B cell (primary cell): ENCODE measurements around the gene KIR2DL4.
"Not testable (repeated sequence)": the region's sequence is repeated elsewhere in the genome, so short reads cannot be mapped to it uniquely, and the experiment has no call there.

Source experiments
- EZH2 ChIP-seq: IDR thresholded peaks from 2 replicates; pipeline ENCODE4 v1.6.1; 2012; ENCODE audit warnings: borderline replicate concordance, low read depth, mild to moderate bottlenecking, moderate library complexity, low read length; ENCODE audit not compliant: insufficient read depth, poor library complexity, severe bottlenecking
- TF ChIP-seq, protein P1 (sequence below): fragments of 200-600 bp; IDR thresholded peaks from one replicate; pipeline ENCODE4 v1.8.0; 2022; ENCODE audit warnings: antibody characterized with exemption, mild to moderate bottlenecking

DNA sequence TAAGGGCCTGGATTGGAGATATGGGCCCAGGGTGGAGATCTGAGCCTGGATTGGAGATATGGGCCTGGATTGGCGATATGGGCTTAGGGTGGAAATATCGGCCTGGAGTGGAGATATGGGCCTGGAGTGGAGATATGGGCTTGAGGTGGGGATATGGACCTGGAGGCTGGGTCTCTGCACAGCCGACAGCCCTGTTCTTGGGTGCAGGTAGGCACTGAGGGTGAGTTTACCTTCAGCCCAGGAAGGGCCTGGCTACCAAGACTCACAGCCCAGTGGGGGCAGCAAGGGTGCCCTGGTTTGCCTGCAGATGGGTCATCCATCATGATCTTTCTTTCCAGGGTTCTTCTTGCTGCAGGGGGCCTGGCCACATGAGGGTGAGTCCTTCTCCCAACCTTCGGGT is 32.9 kb upstream of the KIR2DL4 start:
- TF ChIP-seq, protein P1, sequence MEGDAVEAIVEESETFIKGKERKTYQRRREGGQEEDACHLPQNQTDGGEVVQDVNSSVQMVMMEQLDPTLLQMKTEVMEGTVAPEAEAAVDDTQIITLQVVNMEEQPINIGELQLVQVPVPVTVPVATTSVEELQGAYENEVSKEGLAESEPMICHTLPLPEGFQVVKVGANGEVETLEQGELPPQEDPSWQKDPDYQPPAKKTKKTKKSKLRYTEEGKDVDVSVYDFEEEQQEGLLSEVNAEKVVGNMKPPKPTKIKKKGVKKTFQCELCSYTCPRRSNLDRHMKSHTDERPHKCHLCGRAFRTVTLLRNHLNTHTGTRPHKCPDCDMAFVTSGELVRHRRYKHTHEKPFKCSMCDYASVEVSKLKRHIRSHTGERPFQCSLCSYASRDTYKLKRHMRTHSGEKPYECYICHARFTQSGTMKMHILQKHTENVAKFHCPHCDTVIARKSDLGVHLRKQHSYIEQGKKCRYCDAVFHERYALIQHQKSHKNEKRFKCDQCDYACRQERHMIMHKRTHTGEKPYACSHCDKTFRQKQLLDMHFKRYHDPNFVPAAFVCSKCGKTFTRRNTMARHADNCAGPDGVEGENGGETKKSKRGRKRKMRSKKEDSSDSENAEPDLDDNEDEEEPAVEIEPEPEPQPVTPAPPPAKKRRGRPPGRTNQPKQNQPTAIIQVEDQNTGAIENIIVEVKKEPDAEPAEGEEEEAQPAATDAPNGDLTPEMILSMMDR = not testable (repeated sequence)
- TF ChIP-seq EZH2 = not testable (repeated sequence)
